Nephron (organoid): Measurements from ENCODE around the gene CHRNA1.
"Not testable (repeated sequence)": the region's sequence is repeated elsewhere in the genome, so short reads cannot be mapped to it uniquely, and the experiment has no call there.

Experiments used
- H3K27ac Mint-ChIP-seq, 3 experiments: 2 replicates each; pipeline ENCODE4 v1.8.0; 2020; ENCODE audit warnings: mixed read lengths in 3 of 3, mild to moderate bottlenecking in 2 of 3, moderate library complexity in 1 of 3
- H3K27me3 Mint-ChIP-seq: 2 replicates; pipeline ENCODE4 v1.8.0; 2021; ENCODE audit warnings: low read depth, mild to moderate bottlenecking, moderate library complexity, mixed read lengths
- H3K36me3 Mint-ChIP-seq: 2 replicates; pipeline ENCODE4 v1.8.0; 2020; ENCODE audit warnings: low read depth, mixed read lengths
- H3K4me1 Mint-ChIP-seq: 2 replicates; pipeline ENCODE4 v1.8.0; 2020; ENCODE audit warnings: mixed read lengths
- H3K4me3 Mint-ChIP-seq, 3 experiments: 2 replicates each; pipeline ENCODE4 v1.8.0; 2020; ENCODE audit warnings: mild to moderate bottlenecking in 3 of 3, mixed read lengths in 3 of 3, moderate library complexity in 2 of 3
- H3K9me3 Mint-ChIP-seq: 2 replicates; pipeline ENCODE4 v1.8.0; 2020; ENCODE audit warnings: mixed read lengths
- TF ChIP-seq, protein P1 (sequence below), 3 experiments: fragments of 200-600 bp; sonication (generic); IDR thresholded peaks; one replicate each; pipeline ENCODE4 v1.5.0; 2021; ENCODE audit warnings: antibody characterized with exemption in 3 of 3; ENCODE audit not compliant: unreplicated experiment in 3 of 3

CHRNA1 gene

DNA sequence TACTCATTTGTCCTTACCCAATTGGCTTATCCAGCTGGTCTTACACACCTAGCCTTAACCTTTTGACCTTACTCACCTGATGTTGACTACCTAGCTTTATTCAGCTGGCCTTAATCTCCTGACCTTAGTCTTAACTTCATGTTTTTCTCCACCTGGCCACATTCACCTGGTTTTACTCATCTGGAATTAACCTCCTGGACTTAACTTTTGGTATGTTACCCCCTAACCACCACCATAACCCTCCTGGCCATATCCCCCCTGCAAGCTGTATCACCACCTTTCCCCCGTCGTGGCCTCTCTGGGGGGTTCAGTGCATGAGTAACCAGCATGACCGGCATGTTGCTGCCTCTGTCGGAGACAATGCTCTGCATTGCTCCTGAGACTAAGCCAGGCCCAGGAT is 45.7 kb downstream of the CHRNA1 start:
- Mint-ChIP-seq H3K36me3 (peaks cover 4% of the 10 kb centered on the region), H3K27ac (no peak overlapping the region), H3K9me3 (peaks cover 9% of the 10 kb centered on the region), H3K4me3 (no peak overlapping the region), H3K4me1 (no peaks in the 10 kb centered on the region), H3K27me3 (no peaks in the 10 kb centered on the region)
- TF ChIP-seq, protein P1, sequence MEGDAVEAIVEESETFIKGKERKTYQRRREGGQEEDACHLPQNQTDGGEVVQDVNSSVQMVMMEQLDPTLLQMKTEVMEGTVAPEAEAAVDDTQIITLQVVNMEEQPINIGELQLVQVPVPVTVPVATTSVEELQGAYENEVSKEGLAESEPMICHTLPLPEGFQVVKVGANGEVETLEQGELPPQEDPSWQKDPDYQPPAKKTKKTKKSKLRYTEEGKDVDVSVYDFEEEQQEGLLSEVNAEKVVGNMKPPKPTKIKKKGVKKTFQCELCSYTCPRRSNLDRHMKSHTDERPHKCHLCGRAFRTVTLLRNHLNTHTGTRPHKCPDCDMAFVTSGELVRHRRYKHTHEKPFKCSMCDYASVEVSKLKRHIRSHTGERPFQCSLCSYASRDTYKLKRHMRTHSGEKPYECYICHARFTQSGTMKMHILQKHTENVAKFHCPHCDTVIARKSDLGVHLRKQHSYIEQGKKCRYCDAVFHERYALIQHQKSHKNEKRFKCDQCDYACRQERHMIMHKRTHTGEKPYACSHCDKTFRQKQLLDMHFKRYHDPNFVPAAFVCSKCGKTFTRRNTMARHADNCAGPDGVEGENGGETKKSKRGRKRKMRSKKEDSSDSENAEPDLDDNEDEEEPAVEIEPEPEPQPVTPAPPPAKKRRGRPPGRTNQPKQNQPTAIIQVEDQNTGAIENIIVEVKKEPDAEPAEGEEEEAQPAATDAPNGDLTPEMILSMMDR (IDR thresholded peaks at IDR 0.05; ENCODE audit: unreplicated experiment in 3 of 3), result no peak

DNA sequence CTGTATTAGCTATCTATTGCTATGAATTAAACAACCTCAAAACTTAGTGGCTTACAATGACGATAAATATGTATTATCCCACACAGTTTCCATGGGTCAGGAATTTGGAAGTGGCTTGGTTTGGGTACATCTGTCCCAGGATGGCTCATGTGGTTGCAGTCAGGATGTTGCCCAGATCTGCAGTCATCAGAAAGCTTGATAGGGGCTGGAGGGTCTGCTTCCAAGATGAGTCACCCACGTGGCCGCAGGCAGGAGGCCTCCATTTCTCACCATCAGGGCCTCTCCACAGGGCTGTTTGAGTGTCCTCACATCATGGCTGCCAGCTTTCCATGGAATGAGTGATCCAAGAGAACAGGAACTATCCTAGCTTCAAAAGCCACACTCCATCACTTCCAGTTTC is 46.4 kb downstream of the CHRNA1 start:
- Mint-ChIP-seq H3K36me3 (peaks cover 4% of the 10 kb centered on the region), H3K27ac (no peak overlapping the region), H3K27me3 (no peaks in the 10 kb centered on the region), H3K4me3 (no peak overlapping the region), H3K9me3 (peaks cover 9% of the 10 kb centered on the region), H3K4me1 (no peaks in the 10 kb centered on the region)
- TF ChIP-seq, protein P1 (IDR thresholded peaks at IDR 0.05; ENCODE audit: unreplicated experiment in 3 of 3), result no peak

DNA sequence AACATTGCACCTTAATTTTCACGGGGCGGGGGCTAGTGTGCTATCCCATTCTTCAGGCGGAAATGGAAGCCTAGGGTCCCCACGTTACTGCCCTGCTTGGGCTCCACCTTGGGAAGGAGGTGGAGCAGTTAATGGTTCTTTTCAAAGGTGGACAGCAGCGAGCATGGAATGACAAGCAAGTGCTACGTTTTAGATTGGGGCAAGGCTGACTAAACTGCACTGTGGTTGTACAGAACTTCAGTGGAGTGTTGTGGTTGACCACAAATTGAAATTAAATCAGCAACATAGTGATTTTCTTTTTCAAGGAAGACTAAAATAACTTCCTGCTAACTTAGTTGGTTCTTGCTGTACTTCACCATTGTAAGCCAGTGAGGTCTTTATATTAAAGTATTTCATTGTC is 47.0 kb downstream of the CHRNA1 start:
- Mint-ChIP-seq H3K27me3 (no peaks in the 10 kb centered on the region), H3K9me3 (peaks cover 9% of the 10 kb centered on the region), H3K4me3 (no peak overlapping the region), H3K27ac (no peak overlapping the region), H3K36me3 (peaks cover 4% of the 10 kb centered on the region), H3K4me1 (no peaks in the 10 kb centered on the region)
- TF ChIP-seq, protein P1 (IDR thresholded peaks at IDR 0.05; ENCODE audit: unreplicated experiment in 3 of 3), result no peak

DNA sequence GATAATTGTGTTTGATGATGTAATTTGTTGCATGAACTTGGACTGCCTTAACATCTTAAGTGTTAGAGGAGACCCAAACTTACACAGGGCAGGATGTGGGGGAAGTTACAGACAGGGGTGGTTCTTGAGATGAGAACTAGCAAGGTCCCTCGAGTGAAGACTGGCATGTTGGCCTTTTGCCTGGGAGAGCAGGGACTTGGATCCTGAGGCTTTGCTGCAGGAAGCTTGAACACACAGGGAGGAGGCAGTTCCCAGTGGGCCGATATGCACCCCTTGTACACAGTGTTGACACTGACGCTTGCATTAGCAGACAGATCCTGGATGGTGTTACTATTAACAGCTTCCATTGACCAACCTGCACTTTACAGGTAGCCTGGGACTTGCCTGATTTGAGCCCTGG is 47.5 kb downstream of the CHRNA1 start:
- H3K36me3 Mint-ChIP-seq, result peaks cover 4% of the 10 kb centered on the region
- no peaks in the 10 kb centered on the region for H3K27me3 Mint-ChIP-seq
- H3K4me1 Mint-ChIP-seq, result no peaks in the 10 kb centered on the region
- no peak overlapping the region for H3K4me3 Mint-ChIP-seq
- no peak overlapping the region for H3K27ac Mint-ChIP-seq
- H3K9me3 Mint-ChIP-seq, result peaks cover 9% of the 10 kb centered on the region
- TF ChIP-seq, protein P1 (IDR thresholded peaks at IDR 0.05; ENCODE audit: unreplicated experiment in 3 of 3), result no peak

DNA sequence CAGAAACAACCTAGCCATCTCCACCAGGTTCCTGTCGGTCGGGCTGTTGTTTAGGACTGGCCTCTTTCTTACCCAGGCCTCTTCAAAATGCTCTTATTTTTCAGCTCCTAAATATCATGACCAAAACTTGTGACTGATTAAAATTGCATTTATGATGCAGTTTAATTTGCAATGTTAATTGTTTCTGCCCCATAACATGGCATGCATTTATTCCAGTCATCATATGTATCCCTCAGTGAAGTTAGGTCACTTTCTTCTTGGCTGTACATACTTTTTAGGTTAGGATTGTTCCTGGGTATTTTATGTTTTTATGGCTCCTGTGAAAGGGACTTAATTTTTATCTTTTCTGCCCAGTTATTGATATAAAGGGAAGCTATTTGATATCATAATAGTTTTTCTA is 50.6 kb downstream of the CHRNA1 start:
- no peak overlapping the region for H3K4me3 Mint-ChIP-seq
- H3K27me3 Mint-ChIP-seq, result no peaks in the 10 kb centered on the region
- no peaks in the 10 kb centered on the region for H3K4me1 Mint-ChIP-seq
- H3K27ac Mint-ChIP-seq, result no peak overlapping the region
- H3K36me3 Mint-ChIP-seq, result no peaks in the 10 kb centered on the region
- TF ChIP-seq, protein P1 (IDR thresholded peaks at IDR 0.05; ENCODE audit: unreplicated experiment in 3 of 3), result no peak
- H3K9me3 Mint-ChIP-seq, result peaks cover 2% of the 10 kb centered on the region

DNA sequence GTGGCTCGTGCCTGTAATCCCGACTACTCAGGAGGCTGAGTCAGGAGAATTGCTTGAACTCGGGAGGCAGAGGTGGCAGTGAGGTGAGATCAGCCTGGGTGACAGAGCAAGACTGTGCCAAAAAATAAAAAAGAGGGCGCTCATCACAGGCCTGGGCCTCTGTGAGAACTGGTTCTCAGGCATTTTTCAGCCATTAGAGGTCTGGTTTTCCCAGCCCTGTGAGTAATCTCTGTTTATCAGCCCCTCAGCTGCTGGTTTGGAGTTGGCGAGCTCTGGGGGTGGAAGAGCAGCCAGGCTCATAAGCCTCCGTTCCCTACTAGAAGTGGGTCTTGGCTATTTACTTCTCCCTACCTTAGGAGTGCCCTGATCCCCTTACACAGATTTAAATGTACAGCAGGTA is 53.1 kb downstream of the CHRNA1 start:
- Mint-ChIP-seq H3K36me3 (no peaks in the 10 kb centered on the region), H3K4me3 (no peak overlapping the region), H3K9me3 (no peaks in the 10 kb centered on the region), H3K4me1 (no peaks in the 10 kb centered on the region), H3K27ac (no peak overlapping the region), H3K27me3 (peaks cover 6% of the 10 kb centered on the region)
- TF ChIP-seq, protein P1 (IDR thresholded peaks at IDR 0.05; ENCODE audit: unreplicated experiment in 3 of 3), result no peak

DNA sequence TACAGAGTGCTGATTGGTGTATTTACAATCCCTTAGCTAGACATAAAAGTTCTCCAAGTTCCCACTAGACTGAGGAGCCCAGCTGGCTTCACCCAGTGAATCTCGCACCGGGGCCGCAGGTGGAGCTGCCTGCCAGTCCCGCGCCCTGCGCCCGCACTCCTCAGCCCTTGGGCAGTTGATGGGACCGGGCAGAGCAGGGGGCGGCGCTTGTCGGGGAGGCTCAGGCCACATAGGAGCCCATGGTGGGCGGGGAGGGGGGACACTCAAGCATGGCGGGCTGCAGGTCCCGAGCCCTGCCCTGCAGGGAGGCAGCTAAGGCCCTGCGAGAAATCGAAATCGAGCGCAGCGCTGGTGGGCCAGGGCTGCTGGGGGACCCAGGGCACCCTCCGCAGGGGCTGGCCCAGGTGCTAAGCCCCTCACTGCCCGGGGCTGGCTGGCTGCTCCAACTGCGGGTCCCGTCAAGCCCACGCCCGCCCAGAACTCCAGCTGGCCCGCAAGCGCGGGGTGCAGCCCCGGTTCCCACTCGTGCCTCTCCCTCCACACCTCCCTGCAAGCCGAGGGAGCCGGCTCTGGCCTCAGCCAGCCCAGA is 54.8 kb downstream of the CHRNA1 start:
- H3K9me3 Mint-ChIP-seq, H3K4me1 Mint-ChIP-seq, H3K27ac Mint-ChIP-seq, H3K4me3 Mint-ChIP-seq, H3K27me3 Mint-ChIP-seq, H3K36me3 Mint-ChIP-seq: not testable (repeated sequence)
